SK-N-SH treated with all-trans-retinoic acid at 6 μM for 48 hours (cell line): ENCODE data around the gene COX4I1.

ENCODE experiments used
- ATAC-seq: fragments of 200-7000 bp; cut with Tn5 transposase; 3 replicates; pipeline ENCODE4 v1.9.1; 2020; ENCODE audit warnings: mild to moderate bottlenecking, moderate library complexity
- ARNTL ChIP-seq: fragments of 450-650 bp; formaldehyde crosslinking; IDR thresholded peaks from 2 replicates; pipeline ENCODE4 v1.5.0; 2020; ENCODE audit warnings: low read depth, mild to moderate bottlenecking, moderate library complexity, borderline replicate concordance
- BACH2 ChIP-seq: fragments of 250-450 bp; sonication (Bioruptor Pico); IDR thresholded peaks from 2 replicates; pipeline ENCODE4 v1.9.0; 2021; ENCODE audit warnings: mild to moderate bottlenecking, borderline replicate concordance
- CSDC2 ChIP-seq: fragments of 250-450 bp; sonication (Bioruptor Pico); IDR thresholded peaks from 2 replicates; pipeline ENCODE4 v1.5.0; 2020; ENCODE audit warnings: mild to moderate bottlenecking, moderate library complexity
- ESRRG ChIP-seq: fragments of 250-450 bp; sonication (Bioruptor Pico); IDR thresholded peaks from 2 replicates; pipeline ENCODE4 v1.6.1; 2021; ENCODE audit warnings: mild to moderate bottlenecking
- GLIS3 ChIP-seq: fragments of 250-450 bp; sonication (Bioruptor Pico); IDR thresholded peaks from 2 replicates; pipeline ENCODE4 v1.5.0; 2020; ENCODE audit warnings: mild to moderate bottlenecking, moderate library complexity
- ISL1 ChIP-seq: fragments of 250-450 bp; sonication (Bioruptor Pico); IDR thresholded peaks from 2 replicates; pipeline ENCODE4 v2.1.2; 2022; ENCODE audit warnings: mild to moderate bottlenecking, moderate library complexity
- OSR1 ChIP-seq: fragments of 250-450 bp; sonication (Bioruptor Pico); IDR thresholded peaks from 2 replicates; pipeline ENCODE4 v1.8.0; 2022; ENCODE audit warnings: moderate library complexity, mild to moderate bottlenecking, inconsistent platforms
- PATZ1 ChIP-seq: fragments of 250-450 bp; sonication (Bioruptor Pico); IDR thresholded peaks from 2 replicates; pipeline ENCODE4 v1.8.0; 2020; ENCODE audit warnings: mild to moderate bottlenecking, moderate library complexity, borderline replicate concordance
- PPARA ChIP-seq: fragments of 250-450 bp; sonication (Bioruptor Pico); IDR thresholded peaks from 2 replicates; pipeline ENCODE4 v1.5.0; 2020; ENCODE audit warnings: mild to moderate bottlenecking, borderline replicate concordance
- RARB ChIP-seq: fragments of 250-450 bp; sonication (Bioruptor Pico); IDR thresholded peaks from 2 replicates; pipeline ENCODE4 v1.8.0; 2021; ENCODE audit warnings: mild to moderate bottlenecking, moderate library complexity
- SNAI2 ChIP-seq: fragments of 250-450 bp; sonication (Bioruptor Pico); IDR thresholded peaks from 2 replicates; pipeline ENCODE4 v1.5.0; 2020; ENCODE audit warnings: mild to moderate bottlenecking, moderate library complexity
- TCF4 ChIP-seq: fragments of 250-450 bp; sonication (Bioruptor Pico); IDR thresholded peaks from 2 replicates; pipeline ENCODE4 v1.8.0; 2021; ENCODE audit warnings: mild to moderate bottlenecking, moderate library complexity, borderline replicate concordance
- TOX ChIP-seq: fragments of 250-450 bp; sonication (Bioruptor Pico); IDR thresholded peaks from 2 replicates; pipeline ENCODE4 v1.8.0; 2021; ENCODE audit warnings: mild to moderate bottlenecking, moderate library complexity, borderline replicate concordance
- TSHZ2 ChIP-seq: fragments of 250-450 bp; sonication (Bioruptor Pico); IDR thresholded peaks from 2 replicates; pipeline ENCODE4 v1.5.0; 2020; ENCODE audit warnings: mild to moderate bottlenecking, moderate library complexity
- ZC3H10 ChIP-seq: fragments of 250-450 bp; sonication (Bioruptor Pico); IDR thresholded peaks from 2 replicates; pipeline ENCODE4 v1.5.1; 2021; ENCODE audit warnings: mild to moderate bottlenecking, moderate library complexity
- ZFP3 ChIP-seq: fragments of 250-450 bp; sonication (Bioruptor Pico); IDR thresholded peaks from 2 replicates; pipeline ENCODE4 v1.5.0; 2020; ENCODE audit warnings: mild to moderate bottlenecking, moderate library complexity
- ZFP30 ChIP-seq: fragments of 450-650 bp; formaldehyde crosslinking; IDR thresholded peaks from 2 replicates; pipeline ENCODE4 v1.5.0; 2022; ENCODE audit warnings: mild to moderate bottlenecking, moderate library complexity
- ZNF565 ChIP-seq: fragments of 450-650 bp; formaldehyde crosslinking; conservative IDR thresholded peaks from 2 replicates; pipeline ENCODE4 v1.5.0; 2020; ENCODE audit warnings: low read depth, mild to moderate bottlenecking, moderate library complexity
- ZNF70 ChIP-seq: fragments of 450-650 bp; formaldehyde crosslinking; IDR thresholded peaks from 2 replicates; pipeline ENCODE4 v1.5.0; 2020; ENCODE audit warnings: mild to moderate bottlenecking, moderate library complexity
- ZNF8 ChIP-seq: fragments of 450-650 bp; formaldehyde crosslinking; IDR thresholded peaks from 2 replicates; pipeline ENCODE4 v1.5.0; 2020; ENCODE audit warnings: mild to moderate bottlenecking, moderate library complexity
- TF ChIP-seq, protein P1 (sequence below): fragments of 250-450 bp; sonication (Bioruptor Pico); IDR thresholded peaks from 2 replicates; pipeline ENCODE4 v1.8.0; 2021; ENCODE audit warnings: low read depth, mild to moderate bottlenecking, moderate library complexity, borderline replicate concordance
- TF ChIP-seq, protein P2 (sequence below): fragments of 250-450 bp; sonication (Bioruptor Pico); IDR thresholded peaks from 2 replicates; pipeline ENCODE4 v1.5.1; 2021; ENCODE audit warnings: mild to moderate bottlenecking, moderate library complexity
- TF ChIP-seq, protein P3 (sequence below): fragments of 250-450 bp; sonication (Bioruptor Pico); IDR thresholded peaks from 2 replicates; pipeline ENCODE4 v1.5.1; 2020; ENCODE audit warnings: low read depth, mild to moderate bottlenecking, moderate library complexity

The COX4I1 gene

GRCh38 chr16:85788819-85789218, 10.7 kb upstream of the COX4I1 start:
- no peak for ATAC-seq
- no peak for TF ChIP-seq ISL1 (CRISPR knock-in tag)
- no peak for TF ChIP-seq PATZ1 (CRISPR knock-in tag)
- no peak for TF ChIP-seq TCF4 (CRISPR knock-in tag)
- TF ChIP-seq OSR1 (CRISPR knock-in tag) = no peak
- no peak for TF ChIP-seq ZFP30
- TF ChIP-seq ZNF70 (CRISPR knock-in tag) = no peak
- TF ChIP-seq, protein P1, sequence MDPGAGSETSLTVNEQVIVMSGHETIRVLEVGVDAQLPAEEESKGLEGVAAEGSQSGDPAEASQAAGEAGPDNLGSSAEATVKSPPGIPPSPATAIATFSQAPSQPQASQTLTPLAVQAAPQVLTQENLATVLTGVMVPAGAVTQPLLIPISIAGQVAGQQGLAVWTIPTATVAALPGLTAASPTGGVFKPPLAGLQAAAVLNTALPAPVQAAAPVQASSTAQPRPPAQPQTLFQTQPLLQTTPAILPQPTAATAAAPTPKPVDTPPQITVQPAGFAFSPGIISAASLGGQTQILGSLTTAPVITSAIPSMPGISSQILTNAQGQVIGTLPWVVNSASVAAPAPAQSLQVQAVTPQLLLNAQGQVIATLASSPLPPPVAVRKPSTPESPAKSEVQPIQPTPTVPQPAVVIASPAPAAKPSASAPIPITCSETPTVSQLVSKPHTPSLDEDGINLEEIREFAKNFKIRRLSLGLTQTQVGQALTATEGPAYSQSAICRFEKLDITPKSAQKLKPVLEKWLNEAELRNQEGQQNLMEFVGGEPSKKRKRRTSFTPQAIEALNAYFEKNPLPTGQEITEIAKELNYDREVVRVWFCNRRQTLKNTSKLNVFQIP (CRISPR knock-in tag) = no peak
- no peak for TF ChIP-seq ZC3H10 (CRISPR knock-in tag)
- TF ChIP-seq, protein P2, sequence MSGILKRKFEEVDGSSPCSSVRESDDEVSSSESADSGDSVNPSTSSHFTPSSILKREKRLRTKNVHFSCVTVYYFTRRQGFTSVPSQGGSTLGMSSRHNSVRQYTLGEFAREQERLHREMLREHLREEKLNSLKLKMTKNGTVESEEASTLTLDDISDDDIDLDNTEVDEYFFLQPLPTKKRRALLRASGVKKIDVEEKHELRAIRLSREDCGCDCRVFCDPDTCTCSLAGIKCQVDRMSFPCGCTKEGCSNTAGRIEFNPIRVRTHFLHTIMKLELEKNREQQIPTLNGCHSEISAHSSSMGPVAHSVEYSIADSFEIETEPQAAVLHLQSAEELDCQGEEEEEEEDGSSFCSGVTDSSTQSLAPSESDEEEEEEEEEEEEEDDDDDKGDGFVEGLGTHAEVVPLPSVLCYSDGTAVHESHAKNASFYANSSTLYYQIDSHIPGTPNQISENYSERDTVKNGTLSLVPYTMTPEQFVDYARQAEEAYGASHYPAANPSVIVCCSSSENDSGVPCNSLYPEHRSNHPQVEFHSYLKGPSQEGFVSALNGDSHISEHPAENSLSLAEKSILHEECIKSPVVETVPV (CRISPR knock-in tag) = no peak
- no peak for TF ChIP-seq PPARA (CRISPR knock-in tag)
- TF ChIP-seq GLIS3 (CRISPR knock-in tag) = no peak
- TF ChIP-seq BACH2 (CRISPR knock-in tag) = no peak
- no peak for TF ChIP-seq TSHZ2 (CRISPR knock-in tag)
- no peak for TF ChIP-seq RARB (CRISPR knock-in tag)
- TF ChIP-seq ZNF8 (CRISPR knock-in tag) = no peak
- TF ChIP-seq TOX = no peak
- TF ChIP-seq, protein P3, sequence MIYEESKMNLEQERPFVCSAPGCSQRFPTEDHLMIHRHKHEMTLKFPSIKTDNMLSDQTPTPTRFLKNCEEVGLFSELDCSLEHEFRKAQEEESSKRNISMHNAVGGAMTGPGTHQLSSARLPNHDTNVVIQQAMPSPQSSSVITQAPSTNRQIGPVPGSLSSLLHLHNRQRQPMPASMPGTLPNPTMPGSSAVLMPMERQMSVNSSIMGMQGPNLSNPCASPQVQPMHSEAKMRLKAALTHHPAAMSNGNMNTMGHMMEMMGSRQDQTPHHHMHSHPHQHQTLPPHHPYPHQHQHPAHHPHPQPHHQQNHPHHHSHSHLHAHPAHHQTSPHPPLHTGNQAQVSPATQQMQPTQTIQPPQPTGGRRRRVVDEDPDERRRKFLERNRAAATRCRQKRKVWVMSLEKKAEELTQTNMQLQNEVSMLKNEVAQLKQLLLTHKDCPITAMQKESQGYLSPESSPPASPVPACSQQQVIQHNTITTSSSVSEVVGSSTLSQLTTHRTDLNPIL (CRISPR knock-in tag) = no peak
- TF ChIP-seq ZFP3 (CRISPR knock-in tag) = no peak
- TF ChIP-seq CSDC2 (CRISPR knock-in tag) = no peak
- TF ChIP-seq SNAI2 (CRISPR knock-in tag) = no peak

DNA sequence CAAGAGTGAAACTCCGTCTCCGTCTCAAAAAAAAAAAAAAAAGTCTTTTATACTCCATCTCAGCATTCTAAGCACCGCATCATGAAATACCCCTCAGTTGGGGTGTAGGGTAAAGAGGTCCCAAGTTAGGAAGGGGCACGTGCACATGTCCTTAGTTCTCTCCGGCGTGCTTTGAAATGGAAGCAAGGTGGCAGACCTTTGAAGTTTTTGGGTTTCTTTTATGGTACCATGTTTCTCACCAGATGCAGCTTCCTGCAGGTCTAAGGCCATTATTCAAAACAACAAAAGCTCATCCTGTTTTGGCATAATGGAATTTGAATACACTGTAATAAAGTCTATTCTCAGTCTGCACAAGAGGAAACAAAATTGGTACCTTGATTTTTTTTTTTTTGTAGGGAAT, 9.7 kb upstream of the COX4I1 start:
- ATAC-seq = no peak
- no peak for TF ChIP-seq TSHZ2 (CRISPR knock-in tag)
- no peak for TF ChIP-seq ESRRG (CRISPR knock-in tag)
- TF ChIP-seq SNAI2 (CRISPR knock-in tag) = no peak
- TF ChIP-seq ZFP30 = no peak
- TF ChIP-seq ZFP3 (CRISPR knock-in tag) = no peak
- no peak for TF ChIP-seq TCF4 (CRISPR knock-in tag)
- no peak for TF ChIP-seq ZNF70 (CRISPR knock-in tag)
- TF ChIP-seq, protein P1 (CRISPR knock-in tag) = no peak
- no peak for TF ChIP-seq ZNF565
- TF ChIP-seq, protein P3 (CRISPR knock-in tag) = no peak
- TF ChIP-seq PATZ1 (CRISPR knock-in tag) = no peak
- no peak for TF ChIP-seq ARNTL (CRISPR knock-in tag)
